GM20000 (cell line): ENCODE measurements around the gene SRD5A2.

Experiments used
- DNase-seq: peaks from one replicate; pipeline ENCODE4 v3.0.0; 2012; ENCODE audit warnings: low spot score
- CTCF ChIP-seq: IDR thresholded peaks from 2 replicates; pipeline ENCODE4 v1.5.1; 2012; ENCODE audit warnings: mild to moderate bottlenecking, control low read depth; ENCODE audit errors: extremely low read depth, missing control alignments

SRD5A2 gene

GRCh38 chr2:31577143-31577542 is 3.6 kb downstream of the SRD5A2 start:
- TF ChIP-seq CTCF: no peak
- no peak for DNase-seq

- TF ChIP-seq CTCF: no peak
These were observed 12.0 kb downstream of the SRD5A2 start for GRCh38 chr2:31568585-31569201.

GRCh38 chr2:31567679-31568078 is 13.1 kb downstream of the SRD5A2 start:
- DNase-seq: no peak
- TF ChIP-seq CTCF: no peak

More at GRCh38 chr2:31568585-31569201, 12.0 kb downstream of the SRD5A2 start:
- DNase-seq: no peak

- TF ChIP-seq CTCF: no peak
- DNase-seq: no peak
These were observed 17.4 kb downstream of the SRD5A2 start for GRCh38 chr2:31563273-31563839.

GRCh38 chr2:31561823-31562222 is 18.9 kb downstream of the SRD5A2 start:
- TF ChIP-seq CTCF: no peak
- DNase-seq: no peak

- no peak for TF ChIP-seq CTCF
- no peak for DNase-seq
These were observed 22.1 kb downstream of the SRD5A2 start for GRCh38 chr2:31558401-31559295.

GRCh38 chr2:31556940-31557339 is 23.8 kb downstream of the SRD5A2 start:
- DNase-seq: no peak
- TF ChIP-seq CTCF: no peak
